ENCODE data around the gene MCF2L.

The MCF2L gene

DNA sequence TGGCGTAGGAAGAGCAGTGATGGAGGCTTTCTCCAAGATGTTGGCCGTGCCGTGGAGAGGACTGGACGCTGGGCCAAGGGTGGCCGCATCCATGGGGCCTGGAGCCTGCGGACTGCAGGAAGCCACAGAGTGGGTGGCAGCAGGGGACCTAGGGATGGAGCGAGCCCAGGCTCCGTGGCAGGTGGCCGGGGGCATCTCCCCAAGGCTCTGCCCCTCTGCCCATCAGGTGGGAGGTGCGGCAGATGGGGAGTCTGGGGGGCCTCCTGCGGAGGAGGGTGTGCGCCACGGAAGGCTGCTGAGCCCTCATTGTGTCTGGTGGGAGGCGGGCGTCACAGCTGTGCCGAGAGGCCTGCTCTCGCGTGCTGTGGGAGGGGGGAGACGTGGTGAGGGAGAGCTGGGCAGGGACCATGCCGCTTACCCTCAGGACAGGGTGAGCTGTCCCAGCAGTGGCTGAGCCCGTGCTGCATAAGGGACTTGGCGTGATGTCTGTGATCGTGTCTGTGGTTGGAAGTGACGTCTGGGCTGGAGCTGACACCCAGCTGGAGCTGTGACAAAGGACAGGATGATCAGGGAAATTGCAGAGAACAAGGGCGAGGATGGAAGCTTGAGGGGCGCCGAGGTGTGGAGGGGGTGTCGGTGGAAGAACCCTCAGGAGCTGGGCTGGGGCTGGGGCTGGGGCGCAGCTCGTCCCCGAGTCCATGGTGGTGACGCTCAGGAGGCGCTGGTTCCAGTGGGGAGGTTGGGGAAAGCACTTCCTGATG is 13.4 kb downstream of the MCF2L start:
- Histone ChIP-seq H3K9me3 (ENCODE audit: insufficient read depth, low read length) (no peaks in the 10 kb centered on the region), H3K9me2 (replicated peaks; ENCODE audit: insufficient read depth, low read length) (no peaks in the 10 kb centered on the region), H4K20me1 (ENCODE audit: low read depth, low read length) (no peaks in the 10 kb centered on the region), H3K9ac (ENCODE audit: low read length) (no peak overlapping the region), H3K27me3 (ENCODE audit: low read length) (no peaks in the 10 kb centered on the region), H2AFZ (ENCODE audit: low read depth, low read length, severe bottlenecking) (no peak overlapping the region), H3K27ac (ENCODE audit: low read depth, low read length) (no peak overlapping the region), H3K79me2 (ENCODE audit: insufficient read depth, low read length) (no peaks in the 10 kb centered on the region), H3F3A (ENCODE audit: insufficient read depth) (no peaks in the 10 kb centered on the region), H3K4me2 (ENCODE audit: low read depth, low read length, poor library complexity, severe bottlenecking) (no peak overlapping the region), H3K4me3 (ENCODE audit: insufficient read depth, low read length, poor library complexity, severe bottlenecking) (no peak overlapping the region), H3K36me3 (ENCODE audit: low read length) (no peaks in the 10 kb centered on the region)
- TF ChIP-seq CTCF (IDR thresholded peaks at IDR 0.05; ENCODE audit: insufficient read depth, low read length, poor library complexity, severe bottlenecking) = no peak
- TF ChIP-seq EZH2phosphoT487 (conservative IDR thresholded peaks at IDR 0.05; ENCODE audit: low read length) = no peak

DNA sequence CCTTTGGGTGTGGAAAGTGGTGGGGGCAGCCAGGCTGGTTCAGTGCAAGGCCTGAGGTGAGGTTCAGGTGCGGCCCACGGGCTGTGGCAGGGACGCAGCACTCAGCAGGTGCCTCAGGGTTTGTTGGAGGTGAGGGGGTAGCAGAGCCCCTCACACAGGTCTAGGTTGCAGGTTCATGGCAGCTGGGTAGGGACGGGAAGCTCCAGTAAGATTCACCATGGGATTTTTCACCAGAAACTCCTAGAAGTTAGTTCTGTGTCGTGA is 14.0 kb downstream of the MCF2L start:
- H3F3A ChIP-seq (ENCODE audit: insufficient read depth) = no peaks in the 10 kb centered on the region
- no peak overlapping the region for H3K4me3 ChIP-seq (ENCODE audit: insufficient read depth, low read length, poor library complexity, severe bottlenecking)
- H3K27ac ChIP-seq (ENCODE audit: low read depth, low read length) = no peak overlapping the region
- H3K79me2 ChIP-seq (ENCODE audit: insufficient read depth, low read length) = no peaks in the 10 kb centered on the region
- no peak overlapping the region for H2AFZ ChIP-seq (ENCODE audit: low read depth, low read length, severe bottlenecking)
- H3K9ac ChIP-seq (ENCODE audit: low read length) = no peak overlapping the region
- TF ChIP-seq EZH2phosphoT487 (conservative IDR thresholded peaks at IDR 0.05; ENCODE audit: low read length) (no peak), CTCF (IDR thresholded peaks at IDR 0.05; ENCODE audit: insufficient read depth, low read length, poor library complexity, severe bottlenecking) (no peak)
- H3K9me2 ChIP-seq (replicated peaks; ENCODE audit: insufficient read depth, low read length) = no peaks in the 10 kb centered on the region
- H3K9me3 ChIP-seq (ENCODE audit: insufficient read depth, low read length) = no peaks in the 10 kb centered on the region
- H3K4me2 ChIP-seq (ENCODE audit: low read depth, low read length, poor library complexity, severe bottlenecking) = no peak overlapping the region
- H4K20me1 ChIP-seq (ENCODE audit: low read depth, low read length) = no peaks in the 10 kb centered on the region
- no peaks in the 10 kb centered on the region for H3K36me3 ChIP-seq (ENCODE audit: low read length)
- no peaks in the 10 kb centered on the region for H3K27me3 ChIP-seq (ENCODE audit: low read length)

- H4K20me1 ChIP-seq (ENCODE audit: low read depth, low read length) = no peaks in the 10 kb centered on the region
- H3K27me3 ChIP-seq (ENCODE audit: low read length) = no peaks in the 10 kb centered on the region
- H3K9me3 ChIP-seq (ENCODE audit: insufficient read depth, low read length) = no peaks in the 10 kb centered on the region
- no peaks in the 10 kb centered on the region for H3F3A ChIP-seq (ENCODE audit: insufficient read depth)
- H3K9me2 ChIP-seq (replicated peaks; ENCODE audit: insufficient read depth, low read length) = no peaks in the 10 kb centered on the region
- TF ChIP-seq EZH2phosphoT487 (conservative IDR thresholded peaks at IDR 0.05; ENCODE audit: low read length) (no peak), CTCF (IDR thresholded peaks at IDR 0.05; ENCODE audit: insufficient read depth, low read length, poor library complexity, severe bottlenecking) (no peak)
- H3K27ac ChIP-seq (ENCODE audit: low read depth, low read length) = no peak overlapping the region
- H3K4me3 ChIP-seq (ENCODE audit: insufficient read depth, low read length, poor library complexity, severe bottlenecking) = no peak overlapping the region
- H3K4me2 ChIP-seq (ENCODE audit: low read depth, low read length, poor library complexity, severe bottlenecking) = no peak overlapping the region
- no peaks in the 10 kb centered on the region for H3K79me2 ChIP-seq (ENCODE audit: insufficient read depth, low read length)
- H3K36me3 ChIP-seq (ENCODE audit: low read length) = no peaks in the 10 kb centered on the region
- H2AFZ ChIP-seq (ENCODE audit: low read depth, low read length, severe bottlenecking) = no peak overlapping the region
- no peak overlapping the region for H3K9ac ChIP-seq (ENCODE audit: low read length)
Measured at GRCh38 chr13:112983428-112984196, 14.6 kb downstream of the MCF2L start.
